GM18498 (cell line): ENCODE measurements around the gene DLG1.
"Not testable (repeated sequence)": the region's sequence is repeated elsewhere in the genome, so short reads cannot be mapped to it uniquely, and the experiment has no call there.

Experiments
- ATAC-seq: cut with Tn5 transposase; IDR thresholded peaks from one replicate; pipeline ENCODE4 v1.9.1; 2021; ENCODE audit warnings: mild to moderate bottlenecking, moderate library complexity; ENCODE audit not compliant: unreplicated experiment

The DLG1 gene

DNA sequence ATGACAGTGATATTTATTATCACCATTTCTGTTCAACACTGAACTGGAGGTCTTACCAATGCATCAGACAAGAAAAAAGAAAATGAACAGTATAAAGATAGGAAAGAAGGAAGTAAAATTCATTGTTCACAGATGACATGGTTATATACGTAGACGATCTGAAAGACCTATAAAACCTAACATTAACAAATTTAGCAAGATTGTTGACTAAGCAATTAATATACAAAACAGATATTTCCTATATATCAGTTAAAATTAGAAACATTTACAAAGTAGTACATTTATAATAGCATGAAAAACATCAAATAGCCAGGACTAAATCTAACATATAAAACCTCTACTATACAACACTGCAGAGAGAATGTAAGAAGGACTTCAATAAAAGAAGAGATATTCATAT is 176.0 kb downstream of the DLG1 start:
- no peak for ATAC-seq

DNA sequence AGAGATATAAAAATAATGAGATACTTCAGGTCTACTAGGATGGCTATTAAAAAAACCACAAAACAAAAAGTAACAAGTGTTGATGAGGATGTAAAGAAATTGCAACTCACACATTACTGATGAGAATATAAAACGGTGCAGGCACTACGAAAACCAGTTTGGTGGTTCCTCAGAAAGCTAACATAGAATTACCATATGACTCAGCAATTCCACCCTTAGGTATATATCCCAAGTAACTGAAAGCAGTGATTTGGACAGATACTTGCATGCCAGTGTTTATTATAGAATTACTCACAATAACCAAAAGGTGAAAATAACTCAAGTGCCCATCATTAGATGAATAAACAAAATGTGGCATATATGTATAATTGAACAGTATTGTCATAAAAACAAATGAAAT is 181.3 kb downstream of the DLG1 start:
- no peak for ATAC-seq

DNA sequence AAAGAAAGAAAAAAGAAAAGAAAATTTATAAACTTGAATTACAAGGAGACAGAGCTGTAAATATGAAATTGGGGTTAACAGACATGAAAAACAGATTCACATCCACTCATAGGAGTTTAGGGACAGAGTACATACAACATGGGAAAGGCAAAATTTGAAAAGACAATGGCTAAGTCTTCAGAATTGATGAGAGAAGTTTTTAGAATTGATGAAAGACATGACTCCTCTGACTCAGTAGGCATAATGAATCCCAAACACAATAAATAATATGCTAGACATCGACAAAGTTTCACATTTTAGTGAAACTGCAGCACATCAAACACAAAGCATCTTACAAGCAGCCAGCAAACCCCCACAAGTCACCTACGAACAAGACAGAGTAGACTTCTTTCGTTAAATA is 184.4 kb downstream of the DLG1 start:
- ATAC-seq, result no peak

DNA sequence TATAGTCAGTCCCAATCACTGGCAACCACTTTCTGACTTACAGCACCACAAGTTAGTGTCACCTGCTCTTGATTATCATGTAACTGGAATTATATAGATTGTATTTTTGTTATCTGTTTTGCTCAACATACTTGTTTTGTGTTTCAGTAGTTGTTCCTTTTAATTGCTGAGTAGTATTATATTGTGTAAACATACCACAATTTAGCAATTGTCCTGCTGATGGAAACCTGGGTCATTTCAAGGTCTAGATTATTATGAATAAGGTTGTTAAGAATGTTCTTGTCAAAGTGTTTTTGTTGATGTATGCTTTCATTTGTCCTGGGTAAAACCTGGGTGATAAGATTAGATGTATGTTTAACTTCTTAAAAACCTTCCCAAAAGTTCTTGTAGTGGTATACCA is 186.7 kb downstream of the DLG1 start:
- no peak for ATAC-seq

DNA sequence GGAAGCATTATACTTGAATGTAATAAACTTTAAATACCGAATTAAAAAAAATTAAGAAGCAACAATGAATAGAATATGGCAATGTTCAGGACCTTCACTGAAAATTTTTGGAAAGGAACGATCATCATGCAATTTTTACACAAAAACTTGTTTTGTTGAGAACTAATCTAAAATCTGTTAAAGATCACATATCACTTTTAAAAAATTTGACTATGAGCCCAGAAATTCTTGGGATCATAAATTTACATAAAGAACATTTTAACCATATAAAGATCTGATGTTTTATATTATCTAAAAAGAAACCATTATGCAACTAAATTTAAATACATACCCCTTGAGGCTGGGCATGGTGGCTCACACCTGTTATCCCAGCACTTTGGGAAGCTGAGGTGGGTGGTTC is 192.6 kb downstream of the DLG1 start:
- no peak for ATAC-seq

DNA sequence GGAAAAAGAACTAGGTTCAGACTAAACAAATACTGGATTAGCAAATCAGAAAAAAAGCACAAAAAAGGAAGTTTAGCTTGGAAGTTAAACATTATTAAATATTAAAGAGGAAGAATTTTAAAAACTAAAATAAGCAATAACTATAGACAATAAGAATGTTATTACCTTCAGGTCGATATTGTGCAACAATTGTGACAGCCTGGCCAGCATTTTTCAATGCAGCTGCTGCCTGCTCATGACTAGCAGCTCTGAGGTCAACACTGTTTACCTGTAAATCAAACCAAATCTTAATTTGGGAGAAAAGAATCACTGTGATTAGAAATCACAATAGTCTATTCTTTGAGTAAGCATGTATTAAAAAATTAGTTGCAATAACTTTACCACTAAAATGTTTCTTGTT is 193.7 kb downstream of the DLG1 start:
- no peak for ATAC-seq

DNA sequence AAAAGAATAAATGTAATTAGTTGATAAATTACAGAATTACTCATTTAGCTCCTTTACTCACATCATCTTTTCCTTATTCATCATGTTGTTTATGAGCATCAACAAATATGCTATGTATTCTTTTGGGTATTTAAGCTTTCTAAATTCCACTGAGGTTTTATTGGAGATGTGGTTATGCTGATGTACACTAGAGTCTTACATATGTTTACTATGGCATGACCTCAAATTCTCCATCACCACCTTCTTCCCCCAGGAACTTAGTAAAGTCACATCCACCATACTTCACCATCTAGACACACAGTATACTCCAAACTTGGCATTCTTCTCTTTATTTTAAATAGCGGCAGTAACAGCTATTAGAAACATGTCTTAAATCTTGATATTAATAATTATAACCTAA is 194.6 kb downstream of the DLG1 start:
- ATAC-seq, result no peak

DNA sequence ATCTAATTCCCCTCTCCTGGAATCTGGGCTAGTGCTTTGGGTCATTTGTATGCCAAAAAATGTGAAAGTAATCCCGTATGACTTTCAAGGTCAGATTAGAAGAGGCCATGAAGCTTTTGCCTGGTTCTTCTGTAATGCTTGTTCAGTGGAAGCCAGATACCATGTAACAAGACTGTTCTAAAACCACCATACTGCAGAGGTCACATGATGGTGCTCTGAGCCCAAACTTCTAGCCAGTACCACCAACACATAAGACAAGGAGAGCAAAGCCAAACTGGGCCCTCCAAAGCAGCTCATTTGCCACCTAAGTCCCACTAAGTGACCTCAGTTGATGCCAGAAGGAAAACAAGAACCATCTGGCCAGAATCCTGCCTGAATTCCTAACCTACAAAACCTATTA is 204.5 kb downstream of the DLG1 start:
- no peak for ATAC-seq

DNA sequence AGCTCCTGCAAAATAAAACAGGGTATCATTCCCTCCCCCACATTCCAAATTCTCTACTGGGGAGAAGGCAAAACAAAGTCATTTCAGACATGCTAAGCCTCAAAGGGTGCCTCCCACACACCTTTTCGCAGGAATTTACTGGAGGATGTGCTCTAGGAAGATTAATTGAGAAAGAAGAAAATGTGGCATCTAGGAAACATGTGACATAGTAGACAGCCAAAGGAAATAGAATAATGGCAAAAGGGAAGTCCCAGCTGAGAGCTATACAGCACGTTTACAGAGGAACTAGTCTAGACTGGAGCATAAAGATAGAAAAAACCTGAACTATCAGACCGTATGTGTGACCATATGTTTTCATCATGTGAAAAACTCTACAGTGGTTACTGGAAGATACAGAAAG is 210.0 kb downstream of the DLG1 start:
- no peak for ATAC-seq

DNA sequence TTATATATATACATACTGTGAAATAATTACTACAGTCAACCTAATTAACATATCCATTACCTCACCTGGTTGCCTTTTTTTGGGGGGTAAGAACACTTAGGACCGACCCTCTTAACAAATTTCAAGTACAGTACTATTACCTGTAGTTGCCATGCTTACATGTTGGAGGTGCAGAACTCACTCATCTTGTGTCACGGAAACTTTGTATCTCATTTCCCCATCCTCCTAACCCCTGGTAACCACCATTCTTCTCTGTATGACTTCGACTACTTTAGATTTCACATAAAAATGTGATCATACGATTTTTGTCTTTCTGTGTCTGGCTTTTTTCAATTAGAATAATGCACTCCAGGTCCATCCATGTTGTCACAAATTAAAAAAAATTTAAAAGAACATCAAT is 213.3 kb downstream of the DLG1 start:
- no peak for ATAC-seq

DNA sequence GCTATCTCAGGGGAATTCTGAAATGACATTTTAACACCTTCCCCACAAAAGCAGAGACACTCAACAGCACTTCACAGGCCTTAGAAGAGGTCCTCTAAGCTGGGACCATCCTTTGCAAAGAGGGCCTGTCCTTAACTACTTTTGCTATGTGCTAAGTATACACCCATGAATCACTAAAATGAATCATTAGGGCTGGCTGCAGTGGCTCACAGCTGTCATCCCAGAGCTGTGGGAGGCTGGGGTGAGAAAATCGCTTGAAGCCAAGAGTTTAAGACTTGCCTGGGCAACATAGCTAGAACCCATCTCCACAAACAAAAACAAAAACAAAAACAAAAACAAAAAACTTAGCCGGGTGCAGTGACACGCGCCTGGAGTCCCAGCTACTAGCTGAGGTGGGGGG is 214.9 kb downstream of the DLG1 start:
- ATAC-seq, result no peak

DNA sequence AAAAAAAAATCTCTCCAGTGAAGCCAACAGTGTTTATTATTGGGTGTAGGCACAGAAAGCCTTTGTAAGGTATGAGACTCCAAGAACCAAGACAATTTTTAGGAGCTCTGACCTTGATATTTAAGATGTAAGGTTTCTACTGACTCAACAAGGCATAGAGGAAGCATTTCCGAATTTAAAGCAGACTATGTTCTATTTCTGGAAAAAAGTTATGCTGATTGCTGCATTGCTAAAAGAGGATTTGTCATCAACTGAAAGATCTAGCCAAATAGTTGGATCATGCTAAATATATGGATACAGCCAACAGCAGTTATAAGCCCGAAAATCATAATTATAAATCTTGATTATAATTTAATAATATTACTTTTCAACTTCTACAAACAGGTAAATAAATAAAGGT is 215.5 kb downstream of the DLG1 start:
- ATAC-seq, result no peak

DNA sequence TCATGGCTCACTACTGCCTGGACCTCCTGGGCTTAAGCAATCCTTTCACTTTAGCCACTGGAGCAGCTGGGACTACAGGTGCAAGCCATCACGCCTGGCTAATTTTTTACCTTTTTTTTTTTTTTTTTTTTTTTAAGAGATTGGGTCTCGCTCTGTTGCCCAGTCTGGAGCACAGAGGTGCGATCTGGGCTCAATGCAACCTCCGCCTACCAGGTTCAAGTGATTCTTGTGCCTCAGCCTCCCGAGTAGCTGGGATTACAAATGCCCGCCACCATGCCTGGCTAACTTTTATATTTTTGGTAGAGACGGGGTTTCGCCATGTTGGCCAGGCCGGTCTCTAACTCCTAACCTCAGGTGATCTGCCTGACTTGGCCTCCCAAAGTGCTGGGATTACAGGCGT is 218.1 kb downstream of the DLG1 start:
- no peak for ATAC-seq

DNA sequence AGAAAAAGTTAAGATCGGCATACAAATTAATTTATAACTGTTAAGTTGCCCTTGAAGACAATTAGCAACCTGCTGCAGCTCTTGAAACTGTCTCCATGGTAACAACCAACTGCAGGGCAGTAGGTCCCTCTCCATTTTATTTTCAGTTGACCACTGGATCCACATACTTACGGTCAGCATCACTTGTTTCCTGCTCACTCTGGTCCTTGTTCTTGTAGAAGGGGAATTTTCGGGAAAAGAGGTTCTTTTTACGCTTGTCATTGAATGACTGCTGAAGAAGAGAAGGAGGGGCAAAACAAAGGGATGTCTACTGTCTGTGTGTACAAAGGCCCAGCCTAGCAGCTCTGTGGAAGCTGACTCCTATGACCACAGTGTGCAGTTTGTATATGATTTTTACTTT is 222.0 kb downstream of the DLG1 start:
- no peak for ATAC-seq

DNA sequence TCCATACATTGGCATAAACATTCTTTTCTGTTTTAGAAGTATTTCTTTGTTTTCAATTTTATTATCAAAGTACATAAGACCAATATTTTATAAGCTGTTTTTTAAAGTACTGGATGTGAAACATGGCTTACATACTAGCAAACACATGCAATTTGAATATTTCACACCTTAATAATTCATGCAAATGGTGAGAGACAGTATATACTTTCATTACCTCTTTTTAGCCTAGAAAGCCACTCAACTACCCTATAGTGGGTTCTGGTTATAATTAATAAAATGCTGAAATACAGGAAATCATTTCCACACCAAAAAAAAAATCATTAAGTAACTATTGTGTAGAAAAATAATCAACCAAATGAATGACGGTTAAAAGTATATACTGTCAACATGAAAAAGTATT is 230.3 kb downstream of the DLG1 start:
- ATAC-seq, result no peak

DNA sequence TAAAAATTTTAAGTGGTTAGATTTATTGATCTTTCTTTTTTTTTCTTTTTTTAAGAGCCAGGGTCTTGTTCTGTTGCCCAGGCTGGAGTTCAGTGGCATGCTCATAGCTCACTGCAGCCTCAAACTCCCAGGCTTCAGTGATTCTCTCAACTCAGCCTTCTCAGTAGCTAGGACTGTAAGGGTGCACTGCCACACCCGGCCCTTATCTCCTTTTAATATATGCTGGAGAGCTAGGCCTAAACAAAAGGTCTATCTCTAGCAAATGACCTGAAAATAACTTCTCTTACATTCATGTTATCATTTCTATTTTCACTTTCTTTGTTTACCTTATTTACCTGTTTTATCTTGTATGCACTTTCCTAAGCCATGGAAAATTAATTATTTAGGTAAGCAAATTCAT is 233.6 kb downstream of the DLG1 start:
- no peak for ATAC-seq

DNA sequence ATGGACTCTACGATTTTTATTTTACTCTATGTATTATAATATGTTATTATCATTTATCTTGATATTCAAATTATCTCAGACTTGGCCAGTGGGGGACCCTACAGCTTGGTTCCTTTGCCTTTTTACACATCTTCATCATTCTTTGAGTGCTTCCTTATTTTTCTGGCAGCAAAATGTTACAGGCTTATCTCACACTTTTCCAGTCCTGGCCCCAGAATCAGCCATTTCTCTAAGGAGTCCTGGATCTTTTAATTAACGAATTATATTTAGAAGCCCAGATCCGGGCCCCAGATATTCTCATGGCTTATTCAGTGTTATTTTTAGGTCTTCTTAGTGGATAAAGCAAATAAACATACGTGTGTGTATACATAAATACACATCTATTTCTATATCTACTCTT is 236.0 kb downstream of the DLG1 start:
- no peak for ATAC-seq

DNA sequence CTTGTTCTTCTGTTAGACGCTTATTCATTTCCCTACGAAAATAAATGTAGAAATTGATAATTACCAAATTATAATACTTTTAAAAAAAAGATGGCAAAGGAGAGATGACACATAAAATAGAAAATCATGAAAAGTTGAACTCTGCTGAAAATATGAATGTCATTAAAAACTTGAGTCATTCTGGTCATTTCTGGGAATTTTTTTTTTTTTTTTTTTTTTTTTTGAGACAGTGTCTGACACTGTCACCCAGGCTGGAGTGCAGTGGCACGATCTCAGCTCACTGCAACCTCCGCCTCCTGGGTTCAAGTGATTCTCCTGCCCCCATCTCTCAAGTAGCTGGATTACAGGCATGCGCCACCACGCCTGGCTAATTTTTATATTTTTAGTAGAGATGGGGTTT is 246.8 kb downstream of the DLG1 start:
- ATAC-seq, result not testable (repeated sequence)

DNA sequence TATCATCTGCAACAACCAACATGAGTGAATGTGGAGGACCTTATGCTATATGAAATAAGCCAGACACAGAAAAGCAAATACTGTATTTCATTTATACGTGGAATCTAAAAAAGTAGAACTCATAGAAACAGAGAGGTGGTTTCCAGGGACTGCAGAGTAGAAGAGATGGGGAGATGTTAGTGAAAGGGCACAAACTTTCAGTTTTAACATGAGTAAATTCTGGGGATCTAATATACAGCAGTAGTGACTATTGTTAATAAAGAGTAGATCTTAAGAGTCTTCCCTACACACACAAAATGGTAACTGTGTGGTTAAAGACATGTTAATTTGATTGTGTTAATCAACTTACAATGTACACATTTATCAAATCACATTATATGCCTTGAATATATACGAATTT is 247.9 kb downstream of the DLG1 start:
- no peak for ATAC-seq

DNA sequence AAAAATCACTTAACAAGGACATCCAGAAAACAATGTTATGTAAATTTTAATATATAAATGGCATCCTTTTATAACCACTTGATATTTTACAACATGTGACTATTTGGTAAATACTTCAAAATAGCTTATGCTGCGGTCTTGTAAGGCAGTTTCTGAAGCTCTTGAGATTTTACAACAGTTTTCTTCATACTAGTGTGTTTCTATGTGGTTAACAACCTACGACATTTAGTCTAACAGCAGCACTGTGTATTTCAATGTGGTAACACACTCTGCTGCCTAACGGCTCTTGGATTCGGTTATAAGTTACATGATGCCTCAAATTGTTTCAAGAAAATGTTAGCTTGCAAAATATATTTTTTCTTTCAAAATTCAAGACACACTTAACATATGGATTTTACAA is 255.9 kb downstream of the DLG1 start:
- ATAC-seq, result no peak

DNA sequence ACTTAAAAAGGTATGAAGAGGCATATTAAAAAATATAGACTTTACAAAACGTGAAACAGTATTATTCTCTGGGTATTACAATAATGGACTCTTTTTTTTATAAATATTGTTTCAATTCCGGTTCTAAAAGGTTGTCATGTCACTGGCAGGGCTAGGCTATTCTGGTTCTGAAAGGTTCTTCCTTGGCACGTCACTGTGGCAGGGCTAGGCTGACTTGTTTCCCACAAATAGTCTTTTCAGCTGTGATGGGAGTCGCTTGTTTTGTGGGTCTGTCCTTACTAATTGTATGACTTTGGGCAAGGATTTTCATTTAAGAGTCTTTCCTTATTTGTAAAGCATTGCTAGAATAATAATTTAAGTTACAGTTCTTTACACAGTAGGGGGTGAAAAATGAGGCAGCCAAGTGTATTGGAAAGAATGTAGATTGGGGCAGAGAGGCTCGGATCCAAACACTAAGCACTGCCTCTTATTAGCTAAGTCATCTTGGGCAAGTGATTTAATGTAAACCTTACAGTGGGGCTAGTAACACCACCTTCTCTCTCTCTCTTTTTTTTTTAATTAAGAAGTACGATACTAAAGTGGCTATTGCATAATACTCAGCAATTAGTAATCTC is 256.4 kb downstream of the DLG1 start:
- ATAC-seq, result no peak

DNA sequence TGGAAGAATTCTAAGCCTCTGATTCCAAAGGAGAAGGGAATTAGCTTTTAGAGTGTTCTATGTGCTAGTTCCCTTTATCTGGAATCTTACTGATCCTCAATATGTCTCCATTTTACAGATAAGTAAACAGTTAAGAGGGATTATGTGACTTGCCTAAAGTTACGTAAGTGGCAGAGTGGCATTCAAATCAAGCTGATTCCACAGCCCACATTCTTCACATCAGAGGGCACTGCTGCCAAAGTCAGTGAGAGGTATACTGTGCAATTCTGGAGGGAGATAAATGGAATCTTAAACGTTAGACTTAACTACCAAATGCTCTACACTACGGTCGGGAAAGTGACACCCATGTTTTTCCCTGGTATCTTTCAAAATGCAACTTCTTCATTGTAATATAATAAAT is 257.8 kb downstream of the DLG1 start:
- ATAC-seq, result no peak

DNA sequence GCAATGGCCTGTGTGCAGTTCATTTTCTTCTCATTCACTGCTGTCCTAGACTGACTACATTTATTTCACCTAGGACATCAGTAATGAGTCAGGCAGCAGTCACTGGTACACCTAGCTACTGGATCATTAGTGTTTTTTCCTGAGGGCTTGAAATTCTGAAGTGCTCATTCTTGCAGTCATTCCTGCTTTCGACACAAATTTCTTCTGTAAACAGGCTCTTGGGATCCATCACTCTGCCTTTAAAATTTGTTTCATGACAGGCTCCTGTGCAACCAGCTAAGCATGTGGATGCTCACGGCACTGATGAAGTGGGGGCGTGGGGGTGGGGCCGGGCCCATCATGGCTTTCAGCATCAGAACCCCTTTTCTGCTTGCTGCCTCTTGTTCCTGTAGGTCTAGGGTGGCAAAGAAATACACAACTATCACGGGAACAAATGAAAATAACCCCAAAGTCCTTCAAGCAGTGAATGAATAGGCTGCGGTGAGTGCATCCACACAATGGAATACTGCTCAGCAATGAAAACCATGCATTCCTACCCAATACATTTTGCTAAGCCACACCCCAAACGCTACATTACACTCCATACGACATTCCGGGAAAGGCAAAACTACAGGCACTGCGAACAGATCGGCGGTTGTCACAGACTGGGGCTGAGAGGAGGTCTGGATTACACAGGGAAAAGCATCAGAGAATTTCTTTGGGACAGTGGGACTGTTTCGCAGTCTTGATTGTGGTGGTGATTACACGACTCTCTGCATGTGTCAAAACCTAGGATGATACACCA is 259.5 kb downstream of the DLG1 start:
- ATAC-seq, result no peak
